Endodermal cell (in vitro differentiated cells): ENCODE results near the gene MRPL12. TPM values are rescaled to one million over a fixed set of nuclear protein-coding genes. Genes with fewer than 3 reads are reported as not detected.

ENCODE experiments used
- DNase-seq: peaks from one replicate; pipeline ENCODE4 v3.0.0-alpha.2; 2017
- H3K27ac ChIP-seq: 2 replicates; pipeline ENCODE4 v1.5.1; 2013; ENCODE audit warnings: mild to moderate bottlenecking, low read depth, low read length, moderate library complexity
- H3K27me3 ChIP-seq: 2 replicates; pipeline ENCODE4 v1.6.1; 2013; ENCODE audit warnings: mild to moderate bottlenecking, low read length, moderate library complexity; ENCODE audit not compliant: insufficient read depth, control insufficient read depth, poor library complexity, severe bottlenecking
- H3K36me3 ChIP-seq: 2 replicates; pipeline ENCODE4 v1.7.0; 2013; ENCODE audit warnings: mild to moderate bottlenecking, low read length, moderate library complexity; ENCODE audit not compliant: control insufficient read depth, insufficient read depth
- H3K4me1 ChIP-seq: one replicate; pipeline ENCODE4 v1.7.0; 2013; ENCODE audit warnings: low read length; ENCODE audit not compliant: control insufficient read depth, insufficient read depth
- H3K4me3 ChIP-seq: 2 replicates; pipeline ENCODE4 v1.5.1; 2013; ENCODE audit warnings: mild to moderate bottlenecking, low read length, moderate library complexity
- H3K9ac ChIP-seq: 2 replicates; pipeline ENCODE4 v1.6.1; 2013; ENCODE audit warnings: mild to moderate bottlenecking, low read length, moderate library complexity; ENCODE audit not compliant: poor library complexity, severe bottlenecking; ENCODE audit errors: extremely low read depth
- H3K9me3 ChIP-seq: 2 replicates; pipeline ENCODE4 v1.6.1; 2013; ENCODE audit warnings: mild to moderate bottlenecking, low read length, moderate library complexity; ENCODE audit not compliant: control insufficient read depth
- H3K27ac Mint-ChIP-seq: 2 replicates; pipeline ENCODE4 v1.8.0; 2020; ENCODE audit warnings: mixed read lengths
- H3K27me3 Mint-ChIP-seq: 2 replicates; pipeline ENCODE4 v1.8.0; 2021; ENCODE audit warnings: mild to moderate bottlenecking, mixed read lengths; ENCODE audit not compliant: insufficient read depth
- H3K36me3 Mint-ChIP-seq: 2 replicates; pipeline ENCODE4 v1.8.0; 2020; ENCODE audit warnings: low read depth, mixed read lengths
- H3K4me1 Mint-ChIP-seq: 2 replicates; pipeline ENCODE4 v1.8.0; 2020; ENCODE audit warnings: mixed read lengths
- H3K4me3 Mint-ChIP-seq: 2 replicates; pipeline ENCODE4 v1.8.0; 2020; ENCODE audit warnings: mild to moderate bottlenecking, moderate library complexity, mixed read lengths
- H3K9me3 Mint-ChIP-seq: 2 replicates; pipeline ENCODE4 v1.8.0; 2020; ENCODE audit warnings: mild to moderate bottlenecking, mixed read lengths
- WGBS, 2 experiments: methylation state at CpG; one replicate each; pipeline versions ENCODE4 v1.1.5 to v1.1.7; 2013; ENCODE audit warnings: missing lambda C conversion rate in 2 of 2, mixed read lengths in 1 of 2; ENCODE audit not compliant: insufficient coverage in 1 of 2, insufficient read length in 1 of 2; 5-methylcytosine and 5-hydroxymethylcytosine counted together
- total RNA-seq, 2 donors: library from RNA; stranded (reverse); fragmentation: NEBNext Ultra II Directional in 1 of 2; extraction: Animal tissue kit (Norgen Biotek cat#: 25700) in 1 of 2; gene quantifications; 2 replicates in 1 of 2; 3 replicates in 1 of 2; pipeline ENCODE4 v1.2.1, GENCODE V29; 2021
- TF ChIP-seq, protein P1 (sequence below): fragments of 200-600 bp; sonication (generic); conservative IDR thresholded peaks from 2 replicates; pipeline ENCODE4 v1.5.0; 2021; ENCODE audit warnings: antibody characterized with exemption, mild to moderate bottlenecking

The MRPL12 gene
- total RNA-seq, 2 donors from 2014 or later: 99.4 to 105 TPM

DNA sequence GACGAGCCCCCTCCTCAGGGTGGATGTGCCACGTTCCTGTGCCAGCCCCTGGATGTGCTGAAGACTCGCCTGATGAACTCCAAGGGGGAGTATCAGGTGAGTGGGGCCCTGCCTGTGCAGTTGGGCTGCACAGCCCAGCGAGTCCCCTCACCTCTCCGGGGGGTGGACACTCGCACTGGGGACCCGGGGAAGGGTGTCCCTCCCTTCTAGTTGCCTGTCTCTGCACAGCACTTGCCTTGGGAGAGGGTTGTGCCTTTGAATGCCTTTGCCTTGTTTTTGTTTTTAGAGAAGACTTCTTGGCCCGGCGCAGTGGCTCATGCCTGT, 14.6 kb downstream of the MRPL12 start:
- 92 to 96% methylated on average over 7 to 9 of the region's 9 CpGs for WGBS, 2 experiments
- peaks cover 5% of the 10 kb centered on the region for H3K4me1 ChIP-seq
- Mint-ChIP-seq H3K27ac (no peak overlapping the region), H3K4me1 (no peaks in the 10 kb centered on the region), H3K27me3 (no peaks in the 10 kb centered on the region), H3K9me3 (no peaks in the 10 kb centered on the region), H3K36me3 (peaks cover 2% of the 10 kb centered on the region), H3K4me3 (no peak overlapping the region)
- H3K27me3 ChIP-seq: no peaks in the 10 kb centered on the region
- no peak overlapping the region for H3K27ac ChIP-seq
- no peak for DNase-seq
- no peak overlapping the region for H3K9ac ChIP-seq
- no peaks in the 10 kb centered on the region for H3K36me3 ChIP-seq
- no peaks in the 10 kb centered on the region for H3K9me3 ChIP-seq
- TF ChIP-seq, protein P1, sequence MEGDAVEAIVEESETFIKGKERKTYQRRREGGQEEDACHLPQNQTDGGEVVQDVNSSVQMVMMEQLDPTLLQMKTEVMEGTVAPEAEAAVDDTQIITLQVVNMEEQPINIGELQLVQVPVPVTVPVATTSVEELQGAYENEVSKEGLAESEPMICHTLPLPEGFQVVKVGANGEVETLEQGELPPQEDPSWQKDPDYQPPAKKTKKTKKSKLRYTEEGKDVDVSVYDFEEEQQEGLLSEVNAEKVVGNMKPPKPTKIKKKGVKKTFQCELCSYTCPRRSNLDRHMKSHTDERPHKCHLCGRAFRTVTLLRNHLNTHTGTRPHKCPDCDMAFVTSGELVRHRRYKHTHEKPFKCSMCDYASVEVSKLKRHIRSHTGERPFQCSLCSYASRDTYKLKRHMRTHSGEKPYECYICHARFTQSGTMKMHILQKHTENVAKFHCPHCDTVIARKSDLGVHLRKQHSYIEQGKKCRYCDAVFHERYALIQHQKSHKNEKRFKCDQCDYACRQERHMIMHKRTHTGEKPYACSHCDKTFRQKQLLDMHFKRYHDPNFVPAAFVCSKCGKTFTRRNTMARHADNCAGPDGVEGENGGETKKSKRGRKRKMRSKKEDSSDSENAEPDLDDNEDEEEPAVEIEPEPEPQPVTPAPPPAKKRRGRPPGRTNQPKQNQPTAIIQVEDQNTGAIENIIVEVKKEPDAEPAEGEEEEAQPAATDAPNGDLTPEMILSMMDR: no peak
- H3K4me3 ChIP-seq: no peak overlapping the region

DNA sequence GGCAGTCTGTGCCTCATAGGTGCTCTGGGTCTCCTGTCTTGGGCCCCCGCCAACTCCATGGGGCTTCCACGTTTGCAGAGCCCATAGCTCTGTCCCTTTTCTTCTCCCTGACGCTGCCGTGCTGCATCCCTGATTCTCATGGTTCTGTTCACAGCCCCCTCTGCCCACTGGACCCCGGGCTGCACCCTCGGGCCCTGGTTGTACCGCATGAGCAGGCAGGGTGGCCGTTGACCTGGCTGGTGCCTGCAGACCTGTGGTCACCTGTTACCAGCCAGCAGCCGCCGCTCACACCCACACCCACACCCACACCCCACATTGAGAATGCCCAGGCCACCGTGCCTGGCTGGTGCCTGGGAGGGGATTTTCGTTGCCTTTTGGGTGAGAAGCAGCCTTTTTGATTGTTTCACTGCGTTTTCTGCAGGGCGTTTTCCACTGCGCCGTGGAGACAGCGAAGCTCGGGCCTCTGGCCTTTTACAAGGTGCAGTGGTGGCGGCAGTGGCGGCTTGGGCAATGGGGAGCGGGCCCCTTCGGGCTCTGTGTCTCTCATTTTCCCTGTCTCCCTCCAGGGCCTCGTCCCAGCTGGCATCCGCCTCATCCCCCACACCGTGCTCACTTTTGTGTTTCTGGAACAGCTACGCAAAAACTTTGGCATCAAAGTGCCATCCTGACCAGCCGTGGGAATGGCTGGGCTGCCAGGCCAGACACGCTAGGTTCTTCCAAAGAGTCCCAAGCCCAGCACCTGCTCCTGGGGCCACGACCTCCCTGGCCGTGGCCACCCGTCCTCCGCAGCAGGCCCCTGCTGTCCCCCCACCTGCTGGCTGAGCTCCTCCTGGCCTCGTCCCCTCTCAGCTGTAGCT, 16.5 kb downstream of the MRPL12 start:
- Histone ChIP-seq H3K9ac (no peak overlapping the region), H3K36me3 (no peaks in the 10 kb centered on the region), H3K9me3 (no peaks in the 10 kb centered on the region), H3K27ac (no peak overlapping the region), H3K4me1 (no peaks in the 10 kb centered on the region), H3K27me3 (no peaks in the 10 kb centered on the region), H3K4me3 (no peak overlapping the region)
- Mint-ChIP-seq H3K4me1 (peaks cover 6% of the 10 kb centered on the region), H3K27me3 (no peaks in the 10 kb centered on the region), H3K4me3 (no peak overlapping the region), H3K27ac (no peak overlapping the region), H3K9me3 (no peaks in the 10 kb centered on the region), H3K36me3 (peaks cover 2% of the 10 kb centered on the region)
- DNase-seq: peak; percentile 51
- 94 to 97% methylated on average over 25 to 32 of the region's 33 CpGs for WGBS, 2 experiments
- TF ChIP-seq, protein P1: no peak

DNA sequence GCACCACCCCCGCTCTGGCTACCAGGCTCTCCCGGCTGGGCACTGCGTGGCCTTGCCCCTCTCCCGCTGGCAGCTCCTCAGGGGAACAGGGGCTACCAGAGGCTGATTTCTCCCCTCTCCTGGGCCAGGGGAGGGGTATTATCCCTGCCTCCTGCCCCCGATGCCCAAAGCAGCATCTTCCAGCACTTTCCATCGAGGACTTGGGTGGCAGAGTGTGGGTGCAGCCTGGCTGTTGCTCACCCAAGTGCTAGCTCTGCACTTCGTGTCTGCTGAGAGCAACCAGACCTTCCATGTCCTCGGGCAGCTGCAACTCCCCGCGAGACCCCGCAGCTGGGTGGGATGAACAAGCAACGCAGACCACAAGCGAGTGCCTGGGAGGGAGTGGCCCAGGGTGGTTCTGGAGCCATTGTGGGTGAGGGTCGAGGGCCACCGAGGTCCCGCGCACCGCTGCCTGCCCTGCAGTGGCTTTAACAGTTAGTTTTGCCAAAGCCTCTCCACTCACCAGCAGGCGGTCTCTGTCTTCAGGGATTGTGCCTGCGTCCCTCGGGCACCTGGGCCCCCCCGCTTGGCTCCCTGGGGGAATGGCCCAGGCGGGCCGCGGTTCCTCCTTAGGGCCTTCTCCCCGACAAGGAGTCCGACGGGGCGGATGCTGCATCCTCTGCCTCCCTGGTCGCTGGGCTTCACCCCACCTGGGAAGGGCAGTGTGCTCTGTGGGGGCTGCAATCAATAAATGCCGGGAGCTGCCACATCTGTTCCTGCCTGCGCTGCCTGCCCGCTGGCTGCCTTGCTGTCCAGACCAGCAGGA, 17.3 kb downstream of the MRPL12 start:
- Histone ChIP-seq H3K27ac (no peak overlapping the region), H3K9ac (no peak overlapping the region), H3K36me3 (no peaks in the 10 kb centered on the region), H3K4me1 (no peaks in the 10 kb centered on the region), H3K4me3 (no peak overlapping the region), H3K9me3 (no peaks in the 10 kb centered on the region), H3K27me3 (no peaks in the 10 kb centered on the region)
- TF ChIP-seq, protein P1: no peak
- no peak overlapping the region for H3K27ac Mint-ChIP-seq
- no peaks in the 10 kb centered on the region for H3K9me3 Mint-ChIP-seq
- WGBS, 2 experiments: 90 to 95% methylated on average over 20 to 33 of the region's 33 CpGs
- peaks cover 6% of the 10 kb centered on the region for H3K4me1 Mint-ChIP-seq
- H3K4me3 Mint-ChIP-seq: no peak overlapping the region
- H3K27me3 Mint-ChIP-seq: no peaks in the 10 kb centered on the region
- DNase-seq: no peak
- H3K36me3 Mint-ChIP-seq: peaks cover 2% of the 10 kb centered on the region
